NB4 (cell line): ENCODE measurements around the gene INSM1.

Experiments
- MYC ChIP-seq: IDR thresholded peaks from 2 replicates; pipeline ENCODE4 v1.6.1; 2011; ENCODE audit warnings: low read depth, low read length
- TF ChIP-seq, protein P1 (sequence below): IDR thresholded peaks from 2 replicates; pipeline ENCODE4 v1.6.1; 2011; ENCODE audit warnings: low read depth, low read length

DNA sequence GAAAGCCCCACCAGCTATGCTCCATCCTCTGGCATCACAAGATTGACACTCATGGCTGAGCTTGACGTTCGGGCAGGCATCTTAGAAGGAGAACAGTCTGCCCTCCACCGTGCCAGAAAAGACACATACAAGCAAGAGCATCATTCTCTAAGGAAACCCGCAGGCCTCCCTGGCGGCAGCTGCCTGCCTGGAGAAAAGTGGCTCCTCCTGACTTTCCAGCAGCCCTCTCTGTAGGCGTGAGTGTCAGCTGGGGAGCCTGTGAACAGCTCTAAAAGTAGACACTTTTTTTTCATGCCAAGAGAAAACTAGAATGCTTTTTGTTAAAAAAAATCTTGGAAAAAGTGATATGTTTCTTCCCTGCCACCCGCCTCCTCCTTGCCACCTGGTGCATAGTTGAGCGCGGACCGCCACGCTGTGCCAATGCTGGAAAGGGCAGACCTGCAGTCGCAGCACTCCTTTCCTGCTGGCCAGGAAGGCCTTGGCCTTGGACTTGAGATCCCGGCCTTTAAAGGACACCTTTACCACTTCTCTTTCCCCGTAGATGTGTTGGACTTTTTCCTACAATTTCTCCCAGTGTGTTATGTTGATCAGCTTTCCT, 29.7 kb upstream of the INSM1 start:
- TF ChIP-seq MYC = no peak
- TF ChIP-seq, protein P1, sequence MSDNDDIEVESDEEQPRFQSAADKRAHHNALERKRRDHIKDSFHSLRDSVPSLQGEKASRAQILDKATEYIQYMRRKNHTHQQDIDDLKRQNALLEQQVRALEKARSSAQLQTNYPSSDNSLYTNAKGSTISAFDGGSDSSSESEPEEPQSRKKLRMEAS = no peak
